Measurements from ENCODE around the gene PFKFB2.

The PFKFB2 gene

DNA sequence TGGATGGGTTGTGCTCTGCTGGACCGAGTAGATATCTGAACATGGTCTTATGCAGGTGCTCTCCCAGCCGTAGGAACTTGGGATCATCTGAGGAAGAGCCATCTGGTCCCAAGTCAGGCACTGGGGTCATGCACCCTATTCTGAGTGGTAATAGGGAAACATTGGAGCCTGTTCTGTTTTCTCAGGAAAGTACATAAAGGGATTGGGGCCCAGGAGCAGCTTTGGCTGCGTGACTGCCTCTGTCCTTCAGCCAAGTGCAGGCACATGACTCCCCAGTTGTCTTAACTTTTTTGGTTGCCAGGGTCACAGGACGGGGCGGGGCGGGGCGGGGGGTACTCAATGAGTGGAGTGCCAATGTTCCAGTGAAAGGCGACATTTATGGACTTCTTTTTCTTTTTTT lies 11.5 kb downstream of the PFKFB2 start:
- FAIRE-seq: no peak
- DNase-seq (ENCODE audit: low spot score): no peak

DNA sequence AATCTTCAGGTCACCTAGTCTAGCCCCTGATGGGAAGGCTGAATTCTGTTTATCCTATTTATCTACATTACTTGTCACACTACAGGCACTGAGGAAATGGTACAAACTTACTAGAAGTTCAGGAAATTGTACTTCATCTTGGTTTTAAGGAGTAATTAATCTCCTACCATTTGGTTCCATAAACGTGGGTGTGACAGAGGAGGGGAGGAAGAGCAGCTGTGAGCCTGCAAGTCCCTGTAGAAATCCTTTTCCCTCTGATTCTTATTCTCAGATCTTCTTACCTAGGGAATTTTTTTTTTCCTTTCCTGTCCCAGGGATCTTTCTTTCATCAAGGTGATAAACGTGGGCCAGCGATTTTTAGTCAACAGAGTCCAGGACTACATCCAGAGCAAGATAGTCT lies 14.1 kb downstream of the PFKFB2 start:
- FAIRE-seq (no peak), DNase-seq (ENCODE audit: low spot score) (no peak)

DNA sequence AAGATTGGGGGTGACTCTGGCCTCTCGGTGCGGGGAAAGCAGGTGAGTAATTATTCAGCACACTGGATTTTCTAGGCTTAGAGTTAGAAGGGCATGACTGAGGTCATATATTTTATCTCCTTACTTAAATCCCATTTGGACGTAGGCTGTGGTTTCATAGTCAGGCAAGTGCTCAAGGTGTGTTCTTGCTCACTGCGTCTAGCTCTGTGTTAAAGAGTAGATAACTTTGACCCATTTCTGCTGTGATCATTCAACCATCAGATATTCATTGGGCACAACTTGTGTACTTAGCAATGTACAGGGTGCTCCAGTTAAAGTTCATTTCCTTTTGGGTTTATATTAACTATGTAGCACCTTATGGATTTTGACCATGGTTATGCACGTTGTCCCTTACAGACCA lies 14.6 kb downstream of the PFKFB2 start:
- FAIRE-seq: no peak
- peak; percentile 8 for DNase-seq (ENCODE audit: low spot score)

GRCh38 chr1:207069061-207069460 lies 16.0 kb downstream of the PFKFB2 start:
- FAIRE-seq: no peak

DNA sequence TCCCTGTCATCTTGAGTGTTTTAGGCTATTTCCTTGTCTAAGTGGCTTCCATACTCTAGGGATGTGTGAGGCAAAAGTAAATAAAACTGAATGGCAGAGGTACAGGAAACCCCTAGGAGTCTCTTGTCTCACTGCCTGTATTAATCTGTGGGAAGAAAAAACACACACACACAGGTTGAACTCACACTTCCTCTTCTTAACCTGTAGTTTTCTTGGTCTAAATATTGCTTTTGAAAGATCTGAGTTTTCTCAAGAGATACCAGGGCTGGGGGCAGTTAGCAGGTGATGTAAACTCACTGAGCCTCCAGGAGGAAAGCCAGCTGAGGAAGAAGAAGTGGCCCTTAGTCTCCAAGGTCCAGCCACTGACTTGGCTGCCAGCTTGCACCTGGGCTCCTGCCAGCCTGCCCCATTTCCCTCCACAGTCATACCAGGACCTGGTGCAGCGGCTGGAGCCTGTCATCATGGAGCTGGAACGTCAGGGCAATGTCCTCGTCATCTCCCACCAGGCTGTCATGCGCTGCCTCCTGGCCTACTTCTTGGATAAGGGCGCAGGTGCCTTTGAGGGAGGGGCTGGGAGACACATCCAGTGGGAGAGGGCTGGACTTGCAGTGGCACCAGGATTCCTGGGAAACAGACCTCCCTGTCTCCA lies 16.9 kb downstream of the PFKFB2 start:
- DNase-seq (ENCODE audit: low spot score) (no peak), FAIRE-seq (no peak)

More at GRCh38 chr1:207069061-207069460, 16.0 kb downstream of the PFKFB2 start:
- no peak for DNase-seq (ENCODE audit: low spot score)

GRCh38 chr1:207070811-207071210 lies 17.7 kb downstream of the PFKFB2 start:
- DNase-seq (ENCODE audit: low spot score) (no peak), FAIRE-seq (no peak)

DNA sequence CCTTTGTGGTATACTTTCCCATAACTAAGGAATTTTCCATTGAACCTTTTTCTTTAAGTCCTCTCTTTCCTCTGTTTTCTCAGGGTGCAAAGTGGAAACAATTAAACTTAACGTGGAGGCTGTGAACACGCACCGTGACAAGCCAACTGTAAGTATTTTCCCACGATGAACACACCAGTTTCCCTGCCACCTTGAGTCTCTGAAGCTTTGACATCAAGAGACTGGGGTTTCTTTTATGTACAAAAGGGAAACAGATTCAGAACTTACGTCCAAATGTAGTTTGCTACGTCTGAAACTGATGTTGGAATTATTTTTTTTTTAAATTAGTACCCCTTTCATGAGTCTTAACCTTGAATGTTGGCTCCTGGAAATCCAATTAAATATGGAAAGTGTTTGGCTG lies 18.4 kb downstream of the PFKFB2 start:
- FAIRE-seq (no peak), DNase-seq (ENCODE audit: low spot score) (no peak)

- no peak for DNase-seq (ENCODE audit: low spot score)
- FAIRE-seq: no peak
Observed at GRCh38 chr1:207072233-207072632, 19.2 kb downstream of the PFKFB2 start.

DNA sequence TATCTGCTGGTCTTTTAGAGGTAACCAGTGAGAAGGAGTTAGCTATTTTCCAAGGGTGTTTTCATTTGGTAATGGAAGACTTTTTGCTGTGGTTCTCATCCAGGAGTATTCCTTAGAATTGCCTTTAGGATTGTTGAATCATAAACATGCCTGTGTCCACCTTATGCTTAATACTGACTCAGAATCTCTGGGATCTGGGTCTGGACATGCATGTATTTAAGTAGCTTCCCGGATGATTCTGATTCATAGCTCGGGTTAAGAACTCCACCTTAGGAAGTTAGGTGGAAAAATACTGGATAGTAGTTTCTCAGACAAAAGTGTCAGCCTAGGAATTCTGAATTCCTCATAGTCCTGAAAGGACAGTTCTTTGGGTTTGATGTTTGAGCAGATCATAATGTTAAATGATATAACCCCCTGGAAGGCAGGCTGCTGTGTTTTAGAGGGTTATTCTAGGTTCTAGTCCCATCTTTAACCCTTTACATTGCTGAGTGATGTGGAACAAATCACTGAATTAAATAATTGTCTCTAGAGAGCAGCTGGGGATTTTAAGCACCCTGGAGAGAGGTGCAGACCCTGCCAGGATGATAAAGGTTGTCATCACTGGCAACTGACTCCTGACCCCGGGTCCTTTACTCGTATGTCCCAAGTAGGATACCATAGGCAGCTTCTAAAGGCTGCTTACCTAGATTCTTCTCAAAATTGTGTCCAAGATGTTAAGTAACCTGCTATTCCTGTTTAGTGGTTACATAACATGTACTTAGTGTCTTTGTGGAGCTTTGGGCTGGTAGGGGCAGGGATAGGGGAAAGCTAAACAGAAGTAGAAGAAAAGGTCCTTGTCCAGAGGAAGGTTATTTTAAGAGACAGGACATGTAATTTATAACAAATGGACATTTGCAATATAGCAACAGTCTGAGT lies 21.1 kb downstream of the PFKFB2 start:
- FAIRE-seq (no peak), DNase-seq (ENCODE audit: low spot score) (no peak)

DNA sequence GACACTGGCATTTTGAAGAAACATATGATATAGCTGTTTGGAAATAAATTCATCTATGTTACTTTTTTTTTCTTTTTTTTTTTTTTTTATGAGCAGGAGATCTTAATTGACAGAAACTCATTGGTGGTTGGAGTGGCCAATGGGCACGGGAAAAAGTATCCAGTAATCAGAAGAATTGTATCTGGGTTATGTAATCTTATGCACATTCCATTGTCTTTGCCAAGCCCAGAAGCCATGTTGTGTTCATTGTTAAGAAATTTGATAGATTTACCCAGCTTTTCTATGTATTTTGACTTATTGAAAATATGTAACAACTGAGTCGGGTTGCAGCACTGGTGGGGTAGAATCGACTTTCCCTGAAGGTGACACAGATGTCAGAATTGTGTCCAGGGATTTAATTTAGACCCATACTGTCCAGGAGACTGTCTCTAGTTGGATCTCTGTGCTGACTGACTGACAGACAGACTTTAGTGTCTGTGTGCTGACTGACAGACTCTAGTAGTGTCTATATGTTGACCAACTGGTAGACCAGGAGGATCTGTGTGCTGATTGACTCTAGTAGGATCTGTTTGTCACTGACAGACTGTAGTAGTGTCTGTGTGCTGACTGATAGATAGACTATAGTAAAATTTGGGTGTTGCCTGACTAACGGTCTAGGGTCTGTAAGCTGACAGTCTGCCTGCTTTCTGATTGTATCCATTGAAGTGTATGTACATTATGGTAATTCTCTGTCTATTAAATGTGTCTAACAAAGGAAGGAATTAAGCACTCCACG lies 23.3 kb downstream of the PFKFB2 start:
- no peak for FAIRE-seq
- no peak for DNase-seq (ENCODE audit: low spot score)

- FAIRE-seq (no peak), DNase-seq (ENCODE audit: low spot score) (no peak)
Observed at GRCh38 chr1:207077012-207077411, 23.9 kb downstream of the PFKFB2 start.

DNA sequence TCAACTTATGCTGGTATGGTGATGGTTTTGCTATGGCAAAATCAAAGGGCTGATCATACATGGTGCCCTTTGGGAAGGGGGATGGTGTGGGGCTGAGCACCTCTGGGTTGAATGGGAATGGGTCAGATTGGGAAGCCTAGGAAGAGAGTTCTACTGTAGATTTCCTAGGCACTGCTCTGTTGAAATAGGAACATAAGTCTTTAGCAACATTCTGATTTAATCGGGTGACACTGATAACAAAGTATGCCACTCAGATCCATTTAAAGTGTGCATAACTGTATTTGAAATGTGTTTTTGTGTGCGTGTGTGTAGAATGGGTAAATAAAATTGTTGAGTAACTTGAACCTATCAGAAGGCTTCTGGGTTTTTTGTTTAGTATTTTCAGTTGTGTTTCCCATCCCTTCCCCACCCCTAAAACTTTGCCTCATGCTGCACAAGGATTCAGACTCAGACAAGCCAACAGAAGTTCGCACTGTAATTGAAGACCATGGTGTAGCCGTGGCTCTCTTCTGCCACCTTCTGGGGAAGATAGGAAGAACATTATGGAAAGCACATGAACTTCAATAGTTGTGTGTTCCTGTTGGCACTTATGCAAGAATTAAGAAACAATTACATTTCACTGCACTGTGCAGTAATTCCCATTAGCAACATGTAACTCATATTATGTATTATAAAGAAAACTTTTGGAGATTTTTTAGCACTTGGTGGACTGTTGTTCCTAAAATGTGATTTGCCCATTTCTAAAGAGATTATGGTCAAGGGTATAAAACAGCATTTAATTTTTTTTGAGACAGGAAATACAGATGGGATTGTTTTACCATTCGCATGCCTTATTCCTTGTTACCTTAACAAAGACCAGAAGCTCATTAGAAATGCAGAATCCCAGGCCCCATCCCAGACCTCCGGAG lies 24.6 kb downstream of the PFKFB2 start:
- peak; percentile 82 for FAIRE-seq
- DNase-seq (ENCODE audit: low spot score): peak; percentile 52

GRCh38 chr1:207078578-207079132 lies 25.6 kb downstream of the PFKFB2 start:
- FAIRE-seq: no peak
- DNase-seq (ENCODE audit: low spot score): no peak

DNA sequence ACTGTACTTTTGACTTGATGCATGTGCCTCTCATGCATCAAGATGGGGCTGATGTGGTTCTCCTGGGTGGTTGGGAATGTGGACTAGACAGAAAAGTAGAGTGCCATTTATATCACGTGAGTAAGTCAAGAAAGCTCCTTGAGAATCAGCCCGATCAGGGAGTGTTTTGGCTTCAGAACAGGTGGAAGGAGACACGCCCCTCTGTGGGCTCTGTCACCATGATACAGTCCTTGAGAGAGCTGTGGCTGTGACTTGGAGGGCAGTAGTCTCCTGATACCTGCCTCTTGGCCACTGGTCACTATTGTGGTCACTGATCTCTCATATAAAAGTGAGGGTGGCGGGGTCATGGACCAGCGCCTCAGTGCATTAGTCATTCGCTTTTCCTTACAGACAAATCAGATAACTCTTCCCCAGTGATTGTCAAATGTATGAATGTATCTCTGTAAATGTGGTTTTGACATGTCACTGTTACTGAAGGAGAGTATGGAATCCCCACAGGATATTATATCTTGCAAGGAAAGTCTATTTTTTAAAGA lies 26.7 kb downstream of the PFKFB2 start:
- FAIRE-seq (peak; percentile 86), DNase-seq (ENCODE audit: low spot score) (peak; percentile 77)

DNA sequence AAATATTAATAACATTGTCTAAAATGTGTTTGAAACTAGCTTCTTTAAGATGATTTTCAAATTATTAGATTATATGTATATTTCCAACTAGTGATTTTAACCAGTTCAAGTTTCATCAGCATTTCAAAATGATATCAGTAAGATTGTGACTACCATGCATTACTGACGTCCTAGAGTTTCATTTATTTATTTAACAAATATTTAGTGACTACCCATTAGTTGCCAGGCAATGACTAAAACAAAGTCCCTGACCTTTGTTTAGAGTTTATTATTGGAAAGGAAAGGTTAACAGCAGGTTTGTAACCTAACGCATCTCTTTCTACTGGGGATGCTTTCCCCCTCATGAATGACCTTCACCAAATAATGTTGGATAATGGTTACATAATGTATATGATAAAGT lies 28.0 kb downstream of the PFKFB2 start:
- DNase-seq (ENCODE audit: low spot score) (no peak), FAIRE-seq (no peak)

DNA sequence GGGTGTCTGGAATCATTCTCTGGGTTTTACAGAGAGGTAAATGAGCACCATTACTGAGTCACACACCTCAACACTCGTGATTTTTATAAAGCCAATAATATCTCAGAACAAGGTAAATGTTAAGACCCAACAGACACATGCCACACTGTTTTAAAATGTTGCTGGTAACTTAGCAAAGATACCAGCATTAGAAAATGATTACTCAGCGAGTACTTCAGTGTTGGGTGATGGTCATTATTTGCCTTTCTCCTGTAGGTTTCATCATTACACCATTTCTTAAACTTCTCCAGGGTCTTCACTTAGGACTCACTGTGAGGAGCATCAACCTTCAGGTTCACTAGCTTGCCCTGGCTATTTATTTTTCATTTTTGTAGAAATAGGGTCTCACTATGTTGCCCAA lies 28.7 kb downstream of the PFKFB2 start:
- FAIRE-seq: no peak
- no peak for DNase-seq (ENCODE audit: low spot score)

DNA sequence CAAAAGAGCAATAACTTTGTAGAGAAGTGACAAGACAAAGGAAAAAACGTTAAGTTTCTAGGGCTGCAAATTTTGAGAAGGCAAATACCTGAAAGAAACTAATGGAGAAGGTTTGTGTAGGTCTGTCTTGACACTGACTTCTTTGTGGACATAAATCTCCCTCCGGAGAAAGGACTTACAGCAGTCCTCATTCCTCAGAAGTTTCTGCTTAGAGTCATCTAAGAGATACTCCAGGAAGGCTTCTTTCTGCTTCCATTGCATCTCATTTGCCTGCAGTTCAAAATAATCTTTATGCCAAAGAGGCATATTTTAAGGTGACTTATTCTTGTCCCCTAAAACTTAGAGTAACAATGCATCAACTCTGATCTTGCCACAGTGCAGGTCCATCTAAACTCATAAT lies 31.2 kb downstream of the PFKFB2 start:
- DNase-seq (ENCODE audit: low spot score) (no peak), FAIRE-seq (no peak)

- DNase-seq (ENCODE audit: low spot score): peak; percentile 28
- FAIRE-seq: peak; percentile 52
Observed at GRCh38 chr1:207084701-207085180, 31.7 kb downstream of the PFKFB2 start.

DNA sequence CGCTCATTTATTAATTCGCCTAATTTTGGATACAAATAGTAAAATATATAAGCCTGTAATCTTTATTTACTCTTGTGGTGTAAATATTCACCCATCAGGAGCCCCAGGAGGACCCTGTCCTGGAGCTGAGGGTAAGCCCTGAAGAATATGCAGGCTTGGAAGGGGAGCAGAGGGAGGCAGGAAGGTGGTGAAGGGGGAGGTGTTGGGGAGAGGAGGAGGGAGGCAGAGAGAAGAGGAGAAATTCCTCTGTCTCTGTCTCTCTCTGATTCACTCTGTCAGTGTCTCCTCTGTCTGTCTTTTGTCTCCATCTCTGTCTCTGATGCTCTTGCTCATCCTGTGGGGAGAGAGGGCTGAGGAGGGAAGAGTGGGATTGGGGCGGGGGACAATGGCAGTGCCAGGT lies 32.8 kb downstream of the PFKFB2 start:
- FAIRE-seq (no peak), DNase-seq (ENCODE audit: low spot score) (no peak)

- DNase-seq (ENCODE audit: low spot score): peak; percentile 26
- no peak for FAIRE-seq
Observed at GRCh38 chr1:207088161-207088560, 35.1 kb downstream of the PFKFB2 start.
